Right atrium auricular region (tissue), 2 donors: ENCODE results near the gene SLC26A11. TPM values are rescaled to one million over a fixed set of nuclear protein-coding genes. Genes with fewer than 3 reads are reported as not detected.
A peak's percentile ranks its signal among the peaks of the same experiment; 100 is the strongest.

ENCODE experiments used
- DNase-seq: peaks from one replicate; pipeline ENCODE4 v3.0.0-alpha.2; 2019; ENCODE audit warnings: low spot score
- H3K27ac ChIP-seq, 2 donors: fragments of 200-600 bp; sonication (generic); 1 replicate in 1 of 2; 2 replicates in 1 of 2; pipeline ENCODE4 v1.5.1; 2016 to 2019
- H3K27me3 ChIP-seq, 2 donors: fragments of 200-600 bp; sonication (generic); one replicate each; pipeline versions ENCODE4 v1.5.1 to v1.6.0; 2017 to 2019
- H3K36me3 ChIP-seq: fragments of 200-600 bp; sonication (generic); one replicate; pipeline ENCODE4 v1.5.1; 2016
- H3K4me1 ChIP-seq, 2 donors: fragments of 200-600 bp; sonication (generic); one replicate each; pipeline versions ENCODE4 v1.5.1 to v1.6.0; 2017 to 2019
- H3K4me3 ChIP-seq, 2 donors: fragments of 200-600 bp; sonication (generic); 1 replicate in 1 of 2; 2 replicates in 1 of 2; pipeline ENCODE4 v1.5.1; 2017 to 2019; ENCODE audit warnings: mild to moderate bottlenecking in 1 of 2, moderate library complexity in 1 of 2
- H3K9me3 ChIP-seq, 2 donors: fragments of 200-600 bp; sonication (generic); one replicate each; pipeline ENCODE4 v1.5.1; 2019
- total RNA-seq, 2 donors: library from RNA; depleted of rRNA; stranded (reverse); fragments of >200 nt; gene quantifications; one replicate each; pipeline ENCODE4 v1.1.0, GENCODE V29; 2016
- TF ChIP-seq, protein P1 (sequence below), 2 donors: fragments of 200-600 bp; sonication (generic); IDR thresholded peaks; one replicate each; pipeline ENCODE4 v1.5.1; 2019; ENCODE audit warnings: antibody characterized with exemption in 2 of 2

SLC26A11 gene
- total RNA-seq, 2 donors from 2014 or later: 2.2 to 9.0 TPM

DNA sequence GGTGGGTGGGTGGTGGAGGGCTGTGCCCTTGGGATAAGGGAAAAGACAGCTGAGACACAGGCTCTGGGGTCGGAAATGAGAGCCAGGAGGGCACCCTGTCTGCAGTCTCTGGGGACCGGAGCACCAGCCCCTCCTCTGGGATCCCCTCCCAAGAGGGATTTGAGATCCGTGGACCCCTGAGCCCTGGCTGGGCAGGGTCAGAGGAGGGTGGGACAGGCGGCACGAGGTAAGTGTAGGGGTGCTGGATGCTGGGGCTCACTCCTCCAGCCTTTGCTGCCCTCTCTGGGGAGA, 519 bp upstream of the SLC26A11 start:
- Histone ChIP-seq H3K4me3 (peak overlapping the region; percentile 98 to 99), H3K27me3 (no peaks in the 10 kb centered on the region), H3K9me3 (no peaks in the 10 kb centered on the region), H3K36me3 (peaks cover 12% of the 10 kb centered on the region), H3K27ac (peak overlapping the region; percentile 86 to 89), H3K4me1 (peaks cover 0 to 21% of the 10 kb centered on the region in 2 donors)
- no peak for DNase-seq
- TF ChIP-seq, protein P1, sequence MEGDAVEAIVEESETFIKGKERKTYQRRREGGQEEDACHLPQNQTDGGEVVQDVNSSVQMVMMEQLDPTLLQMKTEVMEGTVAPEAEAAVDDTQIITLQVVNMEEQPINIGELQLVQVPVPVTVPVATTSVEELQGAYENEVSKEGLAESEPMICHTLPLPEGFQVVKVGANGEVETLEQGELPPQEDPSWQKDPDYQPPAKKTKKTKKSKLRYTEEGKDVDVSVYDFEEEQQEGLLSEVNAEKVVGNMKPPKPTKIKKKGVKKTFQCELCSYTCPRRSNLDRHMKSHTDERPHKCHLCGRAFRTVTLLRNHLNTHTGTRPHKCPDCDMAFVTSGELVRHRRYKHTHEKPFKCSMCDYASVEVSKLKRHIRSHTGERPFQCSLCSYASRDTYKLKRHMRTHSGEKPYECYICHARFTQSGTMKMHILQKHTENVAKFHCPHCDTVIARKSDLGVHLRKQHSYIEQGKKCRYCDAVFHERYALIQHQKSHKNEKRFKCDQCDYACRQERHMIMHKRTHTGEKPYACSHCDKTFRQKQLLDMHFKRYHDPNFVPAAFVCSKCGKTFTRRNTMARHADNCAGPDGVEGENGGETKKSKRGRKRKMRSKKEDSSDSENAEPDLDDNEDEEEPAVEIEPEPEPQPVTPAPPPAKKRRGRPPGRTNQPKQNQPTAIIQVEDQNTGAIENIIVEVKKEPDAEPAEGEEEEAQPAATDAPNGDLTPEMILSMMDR (IDR thresholded peaks at IDR 0.05): no peak

DNA sequence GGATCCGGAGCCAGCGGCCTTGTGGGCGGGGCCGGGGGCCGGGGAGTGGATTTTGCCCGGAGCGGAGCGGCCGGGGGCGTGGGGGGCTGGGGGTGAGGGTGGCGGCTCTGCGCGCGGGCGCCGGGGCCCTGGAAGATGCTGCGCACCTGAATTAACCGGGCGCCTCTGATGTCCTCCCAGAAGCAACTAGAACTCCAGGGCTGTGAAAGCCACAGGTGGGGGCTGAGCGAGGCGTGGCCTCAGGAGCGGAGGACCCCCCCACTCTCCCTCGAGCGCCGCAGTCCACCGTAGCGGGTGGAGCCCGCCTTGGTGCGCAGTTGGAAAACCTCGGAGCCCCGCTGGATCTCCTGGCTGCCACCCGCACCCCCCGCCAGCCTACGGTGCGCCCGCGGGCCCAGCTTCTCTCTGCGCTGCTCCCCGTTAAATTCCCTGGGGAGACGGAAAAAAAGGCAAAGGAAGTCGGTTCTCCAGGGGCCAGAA, 549 bp downstream of the SLC26A11 start:
- peaks cover 7% of the 10 kb centered on the region for H3K36me3 ChIP-seq
- TF ChIP-seq, protein P1 (IDR thresholded peaks at IDR 0.05): no peak
- no peak for DNase-seq
- H3K27ac ChIP-seq: peak overlapping the region; percentile 86 to 89
- H3K27me3 ChIP-seq: no peaks in the 10 kb centered on the region
- peak overlapping the region; percentile 98 to 99 for H3K4me3 ChIP-seq
- H3K9me3 ChIP-seq: no peaks in the 10 kb centered on the region
- H3K4me1 ChIP-seq: peaks cover 0 to 21% of the 10 kb centered on the region in 2 donors

DNA sequence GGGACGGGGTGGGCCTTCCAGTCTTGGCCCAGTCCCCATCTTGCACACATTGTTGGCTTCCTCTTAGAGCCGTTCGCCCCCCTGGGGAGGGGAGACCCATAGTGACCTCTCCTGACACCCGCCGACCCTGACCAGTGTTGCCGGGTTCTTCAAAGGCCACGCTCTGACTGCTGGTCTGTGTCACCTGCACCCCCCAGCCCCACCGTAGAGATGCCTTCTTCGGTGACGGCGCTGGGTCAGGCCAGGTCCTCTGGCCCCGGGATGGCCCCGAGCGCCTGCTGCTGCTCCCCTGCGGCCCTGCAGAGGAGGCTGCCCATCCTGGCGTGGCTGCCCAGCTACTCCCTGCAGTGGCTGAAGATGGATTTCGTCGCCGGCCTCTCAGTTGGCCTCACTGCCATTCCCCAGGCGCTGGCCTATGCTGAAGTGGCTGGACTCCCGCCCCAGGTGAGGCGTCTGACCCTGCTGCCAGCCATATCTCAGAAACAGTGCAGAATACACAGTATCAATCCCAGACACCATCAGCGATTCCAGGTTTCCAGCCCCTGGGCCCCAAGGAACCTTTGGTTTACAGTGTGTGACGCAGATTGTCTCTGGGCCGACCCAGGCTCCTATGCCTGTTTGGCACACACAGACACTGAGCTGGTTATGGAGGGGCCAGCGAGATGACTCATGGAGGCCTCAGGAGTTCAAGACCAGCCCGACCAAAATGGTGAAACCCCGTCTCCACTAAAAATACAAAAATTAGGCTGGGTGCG, 1.3 kb downstream of the SLC26A11 start:
- no peaks in the 10 kb centered on the region for H3K9me3 ChIP-seq
- no peak for DNase-seq
- TF ChIP-seq, protein P1 (IDR thresholded peaks at IDR 0.05): no peak
- peaks cover 0 to 21% of the 10 kb centered on the region in 2 donors for H3K4me1 ChIP-seq
- no peaks in the 10 kb centered on the region for H3K27me3 ChIP-seq
- H3K27ac ChIP-seq: peak overlapping the region in 1 of 2 donors; percentile 86
- peak overlapping the region in 1 of 2 donors; percentile 98 for H3K4me3 ChIP-seq
- peaks cover 5% of the 10 kb centered on the region for H3K36me3 ChIP-seq

DNA sequence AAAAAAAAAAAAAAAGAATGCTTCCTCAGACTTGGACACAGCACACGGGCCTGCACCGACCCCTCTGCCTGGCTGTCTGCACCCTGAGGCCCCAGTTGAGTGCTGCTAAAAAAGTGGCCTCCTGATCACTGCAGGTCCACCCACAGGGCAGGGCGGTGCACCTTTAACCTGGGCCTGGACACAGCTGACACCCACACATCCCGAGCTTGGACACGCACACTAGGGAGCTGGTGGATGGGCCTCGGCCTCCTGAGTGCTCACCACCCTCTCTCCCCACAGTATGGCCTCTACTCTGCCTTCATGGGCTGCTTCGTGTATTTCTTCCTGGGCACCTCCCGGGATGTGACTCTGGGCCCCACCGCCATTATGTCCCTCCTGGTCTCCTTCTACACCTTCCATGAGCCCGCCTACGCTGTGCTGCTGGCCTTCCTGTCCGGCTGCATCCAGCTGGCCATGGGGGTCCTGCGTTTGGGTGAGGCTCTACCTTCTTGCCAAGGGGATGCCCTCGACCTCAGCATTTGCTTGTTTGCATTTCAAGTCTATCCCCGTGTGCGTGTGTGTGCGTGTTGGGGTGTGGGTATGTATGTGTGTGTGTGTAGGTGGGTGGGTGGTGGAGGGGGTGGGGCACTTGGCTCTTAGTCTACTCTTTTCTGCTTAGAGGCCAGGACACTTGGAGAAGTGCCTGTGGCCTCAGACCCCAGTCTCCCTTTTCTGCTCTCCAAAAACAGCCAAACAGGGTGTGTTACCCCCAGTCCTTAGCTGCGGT, 2.3 kb downstream of the SLC26A11 start:
- Histone ChIP-seq H3K36me3 (peaks cover 8% of the 10 kb centered on the region), H3K27ac (no peak overlapping the region), H3K27me3 (no peaks in the 10 kb centered on the region), H3K4me1 (peaks cover 0 to 21% of the 10 kb centered on the region in 2 donors), H3K9me3 (no peaks in the 10 kb centered on the region), H3K4me3 (no peak overlapping the region)
- no peak for DNase-seq
- TF ChIP-seq, protein P1 (IDR thresholded peaks at IDR 0.05): no peak

DNA sequence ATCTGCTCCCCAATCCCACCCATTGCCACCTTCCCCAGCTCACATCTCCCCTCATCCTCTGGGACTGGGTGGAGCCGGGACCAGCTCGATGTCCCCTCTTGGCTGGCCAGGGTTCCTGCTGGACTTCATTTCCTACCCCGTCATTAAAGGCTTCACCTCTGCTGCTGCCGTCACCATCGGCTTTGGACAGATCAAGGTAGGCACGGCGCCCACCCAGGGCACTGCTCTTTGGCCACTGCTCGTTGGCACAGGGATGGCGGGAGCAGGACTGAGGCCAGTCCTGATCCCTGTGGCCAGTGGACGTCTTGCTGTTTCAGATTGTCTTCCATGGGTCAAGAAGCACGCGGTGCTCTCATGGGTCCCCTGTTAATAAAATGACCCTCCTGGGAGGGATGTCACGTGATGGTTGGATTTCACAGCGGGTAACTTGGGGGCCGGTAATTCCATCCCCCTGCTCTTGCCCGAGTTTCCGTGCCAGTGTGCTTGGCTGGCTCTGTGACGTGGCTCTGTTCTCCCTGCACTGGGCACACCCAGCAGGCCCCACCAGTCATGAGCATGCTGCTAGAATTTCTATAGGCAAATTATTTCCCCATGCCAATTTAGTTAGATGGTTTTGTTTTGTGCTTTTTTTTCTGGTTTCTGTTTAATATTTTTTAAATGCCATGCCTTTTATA, 3.1 kb downstream of the SLC26A11 start:
- no peak overlapping the region for H3K27ac ChIP-seq
- peaks cover 15% of the 10 kb centered on the region for H3K36me3 ChIP-seq
- no peak for DNase-seq
- TF ChIP-seq, protein P1 (IDR thresholded peaks at IDR 0.05): no peak
- H3K4me3 ChIP-seq: no peak overlapping the region
- H3K4me1 ChIP-seq: peaks cover 0 to 21% of the 10 kb centered on the region in 2 donors
- H3K9me3 ChIP-seq: no peaks in the 10 kb centered on the region
- no peaks in the 10 kb centered on the region for H3K27me3 ChIP-seq
